ENCODE measurements around the gene ADO.
"Not testable (repeated sequence)": the region's sequence is repeated elsewhere in the genome, so short reads cannot be mapped to it uniquely, and the experiment has no call there.

Gene ADO

GRCh38 chr10:62804356-62805230 lies at the start of gene ADO:
ADO (plus strand) TSS chr10:62804720; CDS start chr10:62805060, 340 bp downstream.
- peak; percentile 67 for DNase-seq

DNA sequence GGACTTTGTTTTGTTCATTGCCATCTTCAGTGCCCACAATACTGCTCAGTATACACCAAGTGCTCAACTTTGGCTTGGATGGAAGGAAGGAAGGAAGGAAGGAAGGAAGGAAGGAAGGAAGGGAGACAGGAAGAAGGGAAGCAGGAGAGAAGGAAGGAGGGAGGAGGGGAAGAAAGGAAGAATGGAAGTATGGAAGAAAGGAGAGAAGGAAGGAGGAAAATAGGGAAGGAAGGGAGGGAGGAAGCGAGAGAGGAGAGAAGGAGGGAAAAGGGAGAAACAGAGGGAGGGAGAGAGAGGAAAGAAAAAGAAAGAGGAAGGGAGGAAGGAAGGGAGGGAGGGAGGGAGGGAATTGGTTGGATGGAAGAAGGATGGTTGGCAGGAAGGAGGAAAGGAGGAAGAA lies 49.6 kb upstream of the ADO start:
- DNase-seq: no peak

DNA sequence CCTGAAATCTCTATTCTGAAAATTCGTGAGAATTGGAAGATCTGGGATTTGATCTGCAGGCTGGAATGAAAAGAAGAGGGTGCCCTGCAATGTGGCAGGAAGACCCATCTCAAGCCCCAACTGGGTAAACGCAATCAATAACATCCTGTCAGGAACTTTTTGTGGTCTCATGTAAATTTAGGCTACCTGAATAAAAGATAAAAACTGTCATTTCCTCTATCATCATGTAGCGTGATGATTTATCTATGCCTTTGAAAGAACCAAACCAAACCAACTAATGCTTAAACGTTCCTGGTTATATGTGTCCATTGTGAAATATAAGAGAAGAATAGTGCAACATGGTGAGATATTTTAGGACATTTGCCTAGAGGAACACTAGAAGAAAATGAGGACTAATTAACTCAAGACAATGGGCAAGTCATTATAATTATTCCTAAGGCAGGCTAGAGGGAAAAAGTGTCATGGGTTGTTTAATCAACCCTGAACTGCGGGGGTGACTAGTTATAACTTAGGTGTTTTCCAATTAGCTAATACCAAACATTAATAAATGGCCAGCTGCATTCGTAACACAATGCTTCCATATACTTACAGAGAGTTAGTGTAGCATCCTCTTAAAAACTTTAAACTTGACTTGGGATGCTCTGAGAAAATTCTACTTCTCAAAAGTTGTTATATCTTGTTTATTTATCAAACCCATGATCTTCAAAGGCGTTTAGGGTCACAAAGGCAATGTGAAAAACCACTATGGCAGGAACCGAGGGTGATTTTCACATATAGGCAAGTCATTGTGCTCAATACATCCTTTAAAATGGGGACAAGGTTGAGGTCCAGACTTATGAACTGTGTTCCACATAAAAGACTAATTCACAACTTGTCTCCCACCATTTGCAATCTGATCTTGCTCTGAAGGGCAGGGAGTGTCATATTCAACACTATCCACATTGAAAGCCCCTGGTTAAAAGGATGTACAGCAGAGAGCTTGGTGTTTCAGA lies 48.6 kb upstream of the ADO start:
- DNase-seq: no peak

- DNase-seq: no peak
Observed at GRCh38 chr10:62759599-62760175, 44.8 kb upstream of the ADO start.

GRCh38 chr10:62760401-62760800 lies 44.1 kb upstream of the ADO start:
- DNase-seq: no peak

GRCh38 chr10:62761115-62761514 lies 43.4 kb upstream of the ADO start:
- no peak for DNase-seq

- DNase-seq: no peak
Observed at GRCh38 chr10:62763155-62763554, 41.4 kb upstream of the ADO start.

DNA sequence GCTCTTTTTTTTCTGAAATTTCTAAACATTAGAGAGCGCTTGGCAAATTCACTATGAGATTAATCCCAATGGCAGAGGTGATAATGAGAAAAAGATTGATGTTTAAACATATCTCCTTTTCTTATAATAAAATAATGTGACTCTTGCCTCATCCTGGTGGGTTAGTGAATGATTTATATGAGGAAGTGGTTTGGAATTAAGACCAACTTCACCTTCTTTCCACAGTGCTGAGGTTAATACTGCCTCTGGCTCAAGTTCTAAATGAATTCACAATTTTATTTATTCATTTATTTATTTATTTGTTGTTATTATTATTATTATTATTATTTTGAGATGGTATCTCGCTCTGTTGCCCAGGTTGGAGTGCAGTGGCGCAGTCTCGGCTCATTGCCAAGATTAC lies 40.5 kb upstream of the ADO start:
- DNase-seq: no peak

- DNase-seq: no peak
Observed at GRCh38 chr10:62765726-62766125, 38.8 kb upstream of the ADO start.

DNA sequence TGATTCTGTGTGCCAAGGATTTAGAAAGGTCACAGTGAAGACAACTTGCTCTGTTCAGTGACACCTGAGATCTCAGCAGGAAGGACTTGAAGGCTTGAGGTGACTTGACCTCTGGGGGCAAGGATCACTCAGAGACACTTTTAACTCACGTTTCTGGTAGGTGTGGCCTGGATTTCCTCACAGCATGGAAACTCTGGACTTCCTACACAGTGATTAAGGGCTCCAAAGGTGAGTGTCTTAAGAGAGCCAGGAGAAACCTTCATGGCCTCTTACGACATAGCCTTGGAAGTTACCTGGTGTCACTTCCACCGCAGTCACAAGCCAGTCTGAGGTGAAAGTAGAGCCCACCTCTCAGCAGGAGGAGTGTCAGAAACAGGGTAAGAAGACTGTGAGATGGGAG lies 38.1 kb upstream of the ADO start:
- no peak for DNase-seq

- DNase-seq: no peak
Observed at GRCh38 chr10:62769574-62770242, 34.8 kb upstream of the ADO start.

GRCh38 chr10:62772186-62772974 lies 32.1 kb upstream of the ADO start:
- DNase-seq: no peak

GRCh38 chr10:62778125-62778524 lies 26.4 kb upstream of the ADO start:
- DNase-seq: no peak

DNA sequence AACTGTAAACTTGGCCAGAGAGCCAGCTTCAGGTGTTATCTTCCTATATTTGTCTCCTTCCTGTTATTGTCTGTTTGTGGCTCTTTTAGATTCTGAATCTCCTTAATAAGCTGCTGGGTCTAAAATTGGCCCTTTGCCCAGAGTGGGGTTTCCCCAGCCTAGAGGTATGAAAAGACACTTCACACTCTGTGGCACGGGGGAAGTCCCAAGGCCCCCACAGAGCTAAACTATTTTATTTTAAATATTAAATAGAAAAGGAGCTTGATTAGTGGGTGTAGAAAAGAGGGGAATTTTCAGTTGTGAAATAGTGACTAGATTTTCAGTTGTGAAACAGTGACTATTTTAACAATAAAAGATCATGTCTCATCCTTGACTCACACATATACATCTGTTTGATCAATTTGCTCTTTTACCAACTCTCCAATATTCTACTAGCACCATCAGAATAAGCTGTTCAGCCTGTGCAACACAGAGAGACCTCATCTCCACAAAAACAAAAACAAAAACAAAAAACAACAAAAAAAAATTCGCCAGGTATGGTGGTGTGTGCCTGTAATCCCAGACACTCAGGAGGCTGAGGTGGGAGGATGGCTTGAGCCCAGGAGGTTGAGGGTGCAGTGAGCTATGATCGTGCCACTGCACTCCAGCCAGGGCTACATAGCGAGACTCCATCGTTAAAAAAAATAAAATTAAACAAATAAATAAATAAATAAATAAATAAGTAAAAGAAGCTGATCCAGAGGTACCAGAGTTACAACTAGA lies 24.9 kb upstream of the ADO start:
- DNase-seq: no peak

- DNase-seq: not testable (repeated sequence)
Observed at GRCh38 chr10:62784537-62784936, 20.0 kb upstream of the ADO start.

- not testable (repeated sequence) for DNase-seq
Observed at GRCh38 chr10:62788285-62788684, 16.2 kb upstream of the ADO start.

DNA sequence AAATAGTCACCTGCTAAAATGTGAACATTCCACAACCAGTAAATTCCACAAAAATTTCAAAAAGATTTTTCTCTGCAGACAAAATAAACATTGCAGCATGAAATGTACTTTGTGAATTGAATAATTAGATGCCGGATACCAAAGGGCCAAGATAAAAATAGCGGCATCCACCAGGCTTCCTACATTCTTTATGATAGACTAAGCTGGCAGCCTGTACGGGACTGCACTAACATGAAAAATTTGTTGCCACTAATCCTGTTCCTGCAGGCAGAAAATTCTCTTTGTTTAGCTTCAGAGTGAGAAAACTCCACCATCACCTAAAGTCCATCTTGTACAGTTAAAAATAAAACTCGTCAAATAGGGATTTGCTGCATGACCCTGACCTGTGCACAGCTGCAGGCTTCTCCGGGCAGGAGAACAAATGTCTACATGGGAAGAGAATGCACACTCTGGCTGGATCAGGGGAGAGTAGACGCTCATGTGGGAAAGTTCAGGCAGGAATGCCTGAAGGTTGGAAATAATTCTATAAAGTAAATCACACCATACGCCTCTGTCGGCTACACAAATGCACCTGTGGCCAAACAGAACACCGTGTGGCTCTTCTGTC lies 15.6 kb upstream of the ADO start:
- no peak for DNase-seq

GRCh38 chr10:62790019-62790555 lies 14.4 kb upstream of the ADO start:
- no peak for DNase-seq

DNA sequence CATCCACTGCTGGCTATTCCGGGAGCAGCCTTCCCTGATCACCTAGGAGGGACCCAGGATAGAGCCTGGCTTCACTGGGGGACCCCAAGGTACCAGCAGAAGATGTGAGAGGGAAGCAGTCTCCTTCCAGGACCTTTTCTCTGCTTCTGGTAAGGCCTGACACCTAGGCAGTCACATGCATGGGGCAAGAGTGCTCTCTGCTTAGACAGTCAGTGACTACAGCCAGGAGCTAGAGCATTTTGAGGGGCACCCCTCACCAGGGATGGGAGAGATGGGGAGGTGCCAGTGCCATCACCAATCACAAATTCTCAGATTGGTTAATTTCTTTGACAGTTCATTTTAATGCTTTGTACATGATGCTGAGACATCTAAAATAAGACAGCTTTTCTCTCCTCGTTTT lies 13.9 kb upstream of the ADO start:
- no peak for DNase-seq

GRCh38 chr10:62792261-62792660 lies 12.3 kb upstream of the ADO start:
- no peak for DNase-seq

Data from NCI-H526 treated with DMSO at 0.1 percent for 48 hours (cell line).